GM12801 (cell line): ENCODE data around the gene MEPE.

ENCODE experiments used
- TF ChIP-seq, protein P1 (sequence below): IDR thresholded peaks from one replicate; pipeline ENCODE4 v1.5.1; 2011; ENCODE audit warnings: control low read depth; ENCODE audit not compliant: insufficient read length; ENCODE audit errors: extremely low read depth

The MEPE gene

DNA sequence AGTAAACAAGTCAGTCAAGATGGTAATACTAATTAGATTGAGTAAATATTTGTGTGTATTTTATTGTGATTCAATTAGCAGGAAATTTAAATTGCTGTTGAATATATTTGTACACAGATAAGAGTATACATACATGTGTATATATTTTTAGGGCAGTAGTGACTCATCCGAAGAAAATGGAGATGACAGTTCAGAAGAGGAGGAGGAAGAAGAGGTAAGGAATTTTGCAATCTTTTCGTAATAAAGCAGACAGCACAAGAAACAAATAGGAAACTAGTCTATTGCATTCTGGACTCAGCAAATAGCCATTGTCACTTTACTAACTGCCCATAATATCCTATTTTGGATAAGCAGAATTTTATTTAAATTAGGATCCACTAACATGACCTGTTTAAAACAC, 26.8 kb upstream of the MEPE start:
- TF ChIP-seq, protein P1, sequence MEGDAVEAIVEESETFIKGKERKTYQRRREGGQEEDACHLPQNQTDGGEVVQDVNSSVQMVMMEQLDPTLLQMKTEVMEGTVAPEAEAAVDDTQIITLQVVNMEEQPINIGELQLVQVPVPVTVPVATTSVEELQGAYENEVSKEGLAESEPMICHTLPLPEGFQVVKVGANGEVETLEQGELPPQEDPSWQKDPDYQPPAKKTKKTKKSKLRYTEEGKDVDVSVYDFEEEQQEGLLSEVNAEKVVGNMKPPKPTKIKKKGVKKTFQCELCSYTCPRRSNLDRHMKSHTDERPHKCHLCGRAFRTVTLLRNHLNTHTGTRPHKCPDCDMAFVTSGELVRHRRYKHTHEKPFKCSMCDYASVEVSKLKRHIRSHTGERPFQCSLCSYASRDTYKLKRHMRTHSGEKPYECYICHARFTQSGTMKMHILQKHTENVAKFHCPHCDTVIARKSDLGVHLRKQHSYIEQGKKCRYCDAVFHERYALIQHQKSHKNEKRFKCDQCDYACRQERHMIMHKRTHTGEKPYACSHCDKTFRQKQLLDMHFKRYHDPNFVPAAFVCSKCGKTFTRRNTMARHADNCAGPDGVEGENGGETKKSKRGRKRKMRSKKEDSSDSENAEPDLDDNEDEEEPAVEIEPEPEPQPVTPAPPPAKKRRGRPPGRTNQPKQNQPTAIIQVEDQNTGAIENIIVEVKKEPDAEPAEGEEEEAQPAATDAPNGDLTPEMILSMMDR = no peak

DNA sequence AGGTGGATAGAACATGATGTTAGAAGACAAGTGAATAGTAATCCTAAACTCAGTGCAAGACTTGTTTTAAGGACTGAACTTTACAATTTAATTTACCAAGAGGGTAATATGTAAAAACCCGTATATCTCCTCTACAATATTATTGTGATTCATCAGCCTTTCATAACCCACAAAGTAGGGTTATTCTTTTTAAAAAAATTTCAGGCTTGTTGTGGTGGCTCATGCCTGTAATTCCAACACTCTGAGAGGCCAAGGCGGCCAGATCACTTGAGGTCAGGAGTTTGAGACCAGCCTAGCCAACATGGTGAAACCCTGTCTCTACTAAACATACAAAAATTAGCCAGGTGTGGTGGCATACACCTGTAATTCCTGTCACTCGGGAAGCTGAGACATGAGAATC, 26.2 kb upstream of the MEPE start:
- TF ChIP-seq, protein P1 = no peak

DNA sequence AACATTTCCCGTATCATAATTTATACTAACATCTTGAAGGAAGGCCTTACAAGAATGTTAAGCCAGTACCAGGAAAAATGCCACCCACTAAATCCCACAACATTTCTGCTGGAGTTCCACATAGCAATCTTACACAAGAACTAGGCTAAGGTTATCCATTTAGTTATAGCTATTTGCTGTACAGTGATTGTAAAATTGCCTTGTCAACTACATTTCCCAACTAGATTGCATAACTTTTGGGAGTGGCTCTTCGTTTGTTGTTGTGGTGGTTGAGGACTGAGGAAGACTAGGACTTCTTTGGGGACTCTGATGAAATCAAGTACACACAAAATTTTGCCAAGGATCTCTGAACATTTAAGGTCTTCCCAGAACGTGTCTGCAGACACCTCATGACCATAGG, 25.4 kb upstream of the MEPE start:
- TF ChIP-seq, protein P1 = no peak

DNA sequence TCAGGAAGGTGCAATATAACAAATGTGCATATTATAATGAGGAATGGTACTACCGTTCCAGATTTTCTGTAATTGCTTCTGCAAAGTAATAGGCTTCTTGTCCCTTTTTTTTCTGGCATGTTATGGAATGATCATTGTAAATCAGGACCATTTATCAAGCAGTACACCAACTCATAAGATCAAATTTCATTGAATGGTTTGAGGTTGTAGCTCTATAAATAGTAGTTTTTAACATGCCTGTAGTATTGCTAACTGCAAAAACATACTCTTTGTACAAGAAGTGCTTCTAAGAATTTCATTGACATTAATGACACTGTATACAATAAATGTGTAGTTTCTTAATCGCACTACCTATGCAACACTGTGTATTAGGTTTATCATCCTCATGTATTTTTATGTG, 20.8 kb upstream of the MEPE start:
- TF ChIP-seq, protein P1 = no peak

- TF ChIP-seq, protein P1 = no peak
Measured at GRCh38 chr4:87819281-87819919, 13.4 kb upstream of the MEPE start.

DNA sequence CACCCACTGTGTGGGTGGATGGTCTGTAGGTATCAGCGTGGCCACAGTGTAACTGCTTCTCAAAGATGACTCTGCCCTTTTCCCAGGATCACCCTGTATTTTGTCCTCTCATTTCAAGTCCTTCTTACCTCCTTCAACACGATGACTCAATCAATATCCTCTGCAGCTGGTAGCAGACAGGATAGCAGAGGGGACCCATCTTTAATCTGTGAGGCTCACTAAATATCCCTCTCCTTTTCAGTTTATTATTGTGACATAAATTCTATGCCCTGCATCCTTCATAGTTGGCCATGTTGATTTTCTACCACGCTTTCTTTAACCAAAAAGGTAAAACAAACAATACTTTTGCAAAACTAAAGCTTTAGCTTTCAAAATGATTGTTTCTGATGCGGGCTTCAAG, 9.6 kb upstream of the MEPE start:
- TF ChIP-seq, protein P1 = no peak

- TF ChIP-seq, protein P1 = no peak
Measured at GRCh38 chr4:87823724-87824123, 9.0 kb upstream of the MEPE start.
